ENCODE measurements around the gene DUSP3. TPM values are rescaled to one million over a fixed set of nuclear protein-coding genes. Genes with fewer than 3 reads are reported as not detected.

Gene DUSP3
- polyA plus RNA-seq, 4 donors, result 50.9 to 63.6 (median 60.3) TPM

DNA sequence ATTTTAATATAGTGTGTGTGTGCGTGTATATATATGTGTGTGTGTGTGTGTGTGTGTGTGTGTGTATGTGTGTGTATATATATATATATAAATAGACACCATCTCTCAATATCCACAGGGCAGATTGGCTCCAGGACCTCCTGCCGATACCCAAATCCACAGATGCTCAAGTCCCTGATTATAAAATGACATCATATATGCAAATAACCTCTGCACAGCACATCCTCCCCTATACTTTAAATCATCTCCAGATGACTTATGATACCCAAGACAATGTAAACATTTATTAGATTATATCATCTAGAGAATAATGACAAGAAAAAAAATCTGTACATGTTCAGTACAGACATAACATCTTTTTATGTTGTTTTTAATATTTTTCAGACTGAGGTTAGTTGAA, 7.8 kb downstream of the DUSP3 start:
- DNase-seq (ENCODE audit: low read depth in 4 of 4, low spot score in 2 of 4), result no peak

DNA sequence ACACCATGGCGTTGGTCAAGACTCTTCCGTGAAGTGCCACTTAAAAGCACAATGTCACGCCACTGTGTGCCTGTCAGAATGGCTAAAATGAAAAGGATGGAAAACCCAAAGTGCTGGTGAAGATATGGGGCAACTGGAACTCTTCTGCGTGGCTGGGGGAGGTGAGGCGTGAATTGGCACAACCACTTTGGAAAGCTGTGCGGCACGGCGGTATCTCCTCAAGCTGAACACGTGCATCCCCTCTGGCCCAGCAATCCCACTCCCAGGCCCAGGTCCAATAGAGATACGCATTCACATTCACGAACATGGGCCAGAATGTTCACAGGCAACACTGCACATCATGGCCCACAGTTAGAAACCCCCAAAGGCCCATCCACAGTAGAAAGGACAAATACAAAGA, 8.9 kb downstream of the DUSP3 start:
- no peak for DNase-seq (ENCODE audit: low read depth in 4 of 4, low spot score in 2 of 4)

DNA sequence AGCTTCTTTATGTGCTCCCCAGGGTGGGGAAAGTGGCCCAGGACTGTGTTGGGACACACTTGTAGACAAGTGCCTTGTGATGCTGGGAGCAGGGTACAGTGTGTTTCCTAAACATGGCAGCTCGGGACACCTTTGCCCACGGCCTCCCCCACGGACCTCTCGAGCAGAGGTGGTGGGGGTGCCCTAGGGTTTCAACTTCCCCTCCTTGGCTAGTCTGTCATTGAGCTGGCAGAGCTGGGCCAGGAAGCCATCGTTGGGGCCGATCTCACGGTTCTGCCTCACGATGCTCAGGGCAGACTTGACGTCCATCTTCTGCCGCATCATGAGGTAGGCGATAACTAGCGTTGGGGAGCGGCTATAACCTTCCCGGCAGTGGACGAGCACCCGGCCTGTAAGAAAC, 9.4 kb downstream of the DUSP3 start:
- no peak for DNase-seq (ENCODE audit: low read depth in 4 of 4, low spot score in 2 of 4)

DNA sequence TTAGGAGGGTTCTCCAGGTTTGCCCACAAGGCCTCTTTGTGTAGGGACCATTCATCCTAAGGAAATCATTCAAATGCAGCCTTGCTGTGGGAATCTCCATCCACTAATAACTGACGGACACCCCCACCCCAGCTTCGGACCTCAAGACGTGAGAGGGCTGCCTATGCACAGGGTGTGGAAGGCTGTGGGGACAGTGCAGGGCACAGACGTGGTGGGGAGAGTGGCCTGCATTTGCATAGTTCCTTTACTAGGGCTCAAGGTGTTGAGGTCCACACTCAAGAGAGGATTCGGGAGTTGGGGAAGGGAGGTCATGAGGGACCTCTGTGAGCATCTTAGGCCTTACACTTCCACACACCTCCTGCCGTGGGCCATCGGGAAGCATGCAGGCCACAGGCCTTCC, 9.8 kb downstream of the DUSP3 start:
- DNase-seq (ENCODE audit: low read depth in 4 of 4, low spot score in 2 of 4), result no peak

DNA sequence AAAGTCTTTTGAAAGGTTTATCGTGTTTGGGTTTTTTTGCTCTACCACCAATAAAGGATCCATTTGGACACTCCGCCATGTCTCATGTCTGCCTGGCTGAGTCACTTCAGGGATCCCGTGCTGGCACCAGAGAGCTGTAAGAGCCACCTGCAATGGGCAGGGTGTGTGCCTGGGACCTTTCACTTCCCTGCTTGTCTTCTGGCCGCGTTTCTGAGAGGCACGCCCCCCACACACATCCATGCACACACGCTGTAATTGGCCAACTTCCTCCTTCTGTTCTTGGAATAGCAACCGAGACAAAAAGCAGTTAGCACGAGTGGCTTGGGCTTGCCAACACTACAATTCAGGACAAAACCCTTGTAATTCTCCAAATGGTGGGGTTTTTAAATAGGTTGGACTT, 10.4 kb downstream of the DUSP3 start:
- DNase-seq (ENCODE audit: low read depth in 4 of 4, low spot score in 2 of 4), result no peak

DNA sequence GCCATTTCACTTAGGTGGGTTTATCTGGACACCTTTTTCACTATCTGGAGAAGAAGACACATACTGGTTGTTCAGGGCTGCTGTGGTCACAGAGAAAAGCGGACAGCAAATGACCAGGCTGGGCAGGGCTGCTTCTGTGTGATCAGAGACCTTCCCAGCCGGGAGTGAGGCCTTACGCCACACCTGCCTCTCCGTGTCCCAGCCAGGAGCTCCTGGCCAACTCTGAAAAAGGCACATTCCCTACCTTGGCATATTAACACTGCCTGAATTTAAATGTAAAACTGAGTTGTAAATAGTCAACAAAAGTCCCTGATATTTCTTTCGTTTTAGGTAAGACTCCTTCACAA, 11.1 kb downstream of the DUSP3 start:
- no peak for DNase-seq (ENCODE audit: low read depth in 4 of 4, low spot score in 2 of 4)

DNA sequence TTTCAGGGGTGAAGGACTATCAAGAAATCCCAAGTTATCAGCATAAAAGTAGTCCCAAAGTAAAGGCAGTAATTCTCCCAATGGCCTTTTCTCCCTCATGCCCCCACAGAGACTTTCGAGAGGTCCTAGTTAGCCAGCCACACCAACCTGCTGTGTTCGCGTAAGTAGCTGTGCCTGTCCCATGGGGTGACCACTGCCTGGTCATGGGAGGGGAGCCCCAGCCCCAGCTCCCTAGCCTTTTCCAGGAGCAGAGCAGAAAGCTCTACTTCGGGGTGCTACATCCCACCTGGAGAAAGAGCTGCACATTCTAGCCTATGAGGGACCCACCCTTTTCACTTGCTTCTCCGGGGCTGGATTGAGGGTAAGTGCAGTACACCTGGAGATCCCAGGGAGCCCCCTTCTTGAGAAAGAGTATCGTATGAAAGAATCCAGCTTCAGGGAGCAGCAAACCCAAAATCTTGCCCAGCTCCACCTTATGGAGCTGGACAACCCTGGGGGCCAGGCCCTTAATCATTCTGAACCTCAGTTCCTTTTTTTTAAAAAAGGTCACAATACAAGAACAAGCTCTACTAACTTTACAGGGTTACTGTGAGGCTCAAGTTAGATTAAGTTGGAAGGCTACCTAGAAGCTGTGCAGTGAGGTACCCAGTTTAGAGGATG, 11.6 kb downstream of the DUSP3 start:
- DNase-seq (ENCODE audit: low read depth in 4 of 4, low spot score in 2 of 4), result no peak

DNA sequence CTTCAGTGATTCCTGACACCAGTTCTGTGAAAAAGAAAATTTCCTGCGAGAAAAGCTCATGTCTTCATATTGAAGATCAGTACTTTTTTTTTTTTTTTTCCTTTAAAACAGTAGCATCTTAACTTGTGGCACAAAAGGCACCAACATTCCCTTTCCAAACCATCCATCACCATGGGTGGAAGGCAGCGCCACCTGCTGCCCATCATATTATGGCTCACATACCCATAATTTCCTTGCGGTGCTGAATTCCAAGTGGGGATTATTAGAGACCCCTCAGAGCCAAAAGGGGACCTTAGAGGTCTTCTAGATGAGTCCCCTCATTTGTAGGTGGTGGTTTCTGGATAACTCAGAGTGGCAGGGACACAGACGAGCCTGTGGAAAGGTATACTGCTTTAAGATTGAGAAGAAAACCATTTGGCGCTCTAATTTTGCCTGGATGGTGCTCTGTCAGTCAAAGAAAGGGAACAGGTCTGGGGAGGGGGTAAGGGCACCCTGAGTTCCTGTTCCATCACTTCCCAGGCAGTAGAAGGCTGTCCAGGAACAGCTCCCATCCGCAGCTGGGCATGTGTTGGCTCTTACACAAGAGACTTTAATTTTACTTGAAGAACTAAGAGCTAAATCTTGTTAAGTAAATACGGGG, 12.2 kb downstream of the DUSP3 start:
- no peak for DNase-seq (ENCODE audit: low read depth in 4 of 4, low spot score in 2 of 4)

DNA sequence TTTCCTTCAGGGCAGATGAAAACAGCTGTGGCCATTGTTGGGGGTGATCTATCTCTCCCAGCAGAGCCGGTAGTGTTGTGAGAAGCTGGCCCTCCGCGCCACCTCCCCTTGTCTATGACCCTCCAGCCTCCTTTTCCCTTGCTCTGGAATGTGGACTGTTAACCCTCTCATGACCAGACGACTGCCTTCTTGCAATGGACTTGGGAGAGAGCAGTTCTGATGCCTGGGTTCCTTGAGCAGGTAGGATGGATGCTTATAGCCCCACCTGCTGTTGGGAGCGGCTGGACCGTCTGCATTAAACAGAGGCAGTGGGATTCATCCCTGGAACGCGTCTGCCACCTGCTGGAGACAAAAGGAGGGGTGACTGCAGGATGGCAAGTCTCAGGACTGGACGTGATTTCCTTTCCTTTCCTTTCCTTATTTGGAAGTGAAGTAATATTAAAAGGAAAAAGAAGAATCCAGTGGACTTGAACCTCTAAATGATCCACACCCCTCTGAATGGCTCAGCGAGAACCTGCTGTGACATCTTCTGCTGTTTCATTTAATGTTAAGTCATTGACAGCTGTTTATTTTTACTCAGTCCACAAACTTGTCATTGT, 18.4 kb downstream of the DUSP3 start:
- peak in 2 of 4 donors; percentile 90 to 94 for DNase-seq (ENCODE audit: low read depth in 4 of 4, low spot score in 2 of 4)

DNA sequence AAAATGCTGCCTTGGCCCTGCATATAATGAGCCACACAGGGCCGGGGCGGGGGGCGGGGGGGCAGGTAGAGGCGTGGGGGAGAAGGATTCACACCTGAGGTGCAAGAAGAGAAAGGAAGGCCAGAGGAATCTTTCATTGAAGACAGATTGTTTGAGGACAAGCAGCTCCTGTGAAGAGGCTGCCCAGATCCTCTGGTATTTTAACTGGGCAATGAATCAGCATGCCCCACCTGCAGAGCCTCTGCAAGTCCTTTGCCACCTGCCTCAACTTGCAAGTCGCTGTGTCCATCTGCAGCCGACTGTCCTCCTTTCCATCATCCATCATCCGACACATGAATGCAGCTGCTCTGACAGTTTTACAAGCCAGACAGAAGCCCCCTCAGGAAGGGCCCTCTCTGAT, 18.9 kb downstream of the DUSP3 start:
- DNase-seq (ENCODE audit: low read depth in 4 of 4, low spot score in 2 of 4), result no peak

DNA sequence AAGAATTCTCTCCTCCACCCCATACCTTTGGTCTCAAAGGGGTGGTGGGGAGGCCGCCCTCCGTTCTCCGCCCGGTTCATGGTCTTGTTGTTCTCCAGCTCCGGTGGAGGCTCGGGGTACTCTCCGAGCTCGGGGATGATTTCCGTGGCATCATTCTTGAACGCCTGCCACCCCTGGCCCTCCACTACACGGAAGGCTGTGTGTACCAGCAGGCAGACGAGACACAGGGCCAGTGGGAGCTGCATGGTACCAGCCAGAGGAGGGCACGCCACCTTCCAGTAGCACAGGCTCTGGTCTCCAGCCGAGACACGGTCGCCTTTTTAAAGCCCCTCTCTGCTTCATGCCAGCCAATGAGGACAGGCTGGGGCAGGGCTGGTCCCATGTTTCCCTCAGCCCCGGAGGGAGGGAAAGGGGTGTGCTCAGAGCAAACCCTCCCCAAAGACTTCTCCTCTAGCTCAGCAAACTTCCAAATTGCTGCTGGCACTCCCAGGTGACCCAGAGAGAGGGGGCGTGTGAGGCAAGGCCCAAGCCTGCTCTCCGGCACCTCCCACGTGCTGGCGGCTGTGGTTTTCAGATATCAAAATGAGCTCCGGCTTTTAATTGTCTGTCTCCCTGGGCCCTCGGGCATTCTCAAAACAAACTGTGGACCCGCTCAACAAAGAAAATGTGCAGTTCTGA, 20.1 kb downstream of the DUSP3 start, which contains the start of gene SOST:
SOST (minus strand) TSS at position 295 of the 678 bp plus-strand sequence; CDS start at position 245, 50 bp downstream.
- DNase-seq (ENCODE audit: low read depth in 4 of 4, low spot score in 2 of 4), result no peak

DNA sequence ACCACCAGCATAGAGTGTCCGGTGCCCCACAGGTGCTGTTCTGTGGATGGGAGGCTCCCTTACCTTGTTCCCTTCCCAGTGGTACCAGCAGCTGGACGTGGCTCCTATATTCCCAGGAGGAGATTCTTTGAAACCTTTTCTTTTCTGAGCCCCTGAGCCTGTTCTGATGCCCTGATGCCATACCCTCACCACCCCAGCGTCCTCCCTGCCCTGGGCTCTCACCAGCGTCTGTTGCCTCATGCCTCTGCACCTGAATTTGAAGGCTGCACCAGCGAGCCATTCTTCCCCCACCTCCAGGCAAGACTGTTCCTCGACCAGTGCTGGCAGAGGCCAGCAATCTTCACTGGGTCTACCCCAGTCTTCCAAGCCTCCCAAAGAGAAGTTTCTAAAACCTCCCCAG, 20.7 kb downstream of the DUSP3 start:
- no peak for DNase-seq (ENCODE audit: low read depth in 4 of 4, low spot score in 2 of 4)

DNA sequence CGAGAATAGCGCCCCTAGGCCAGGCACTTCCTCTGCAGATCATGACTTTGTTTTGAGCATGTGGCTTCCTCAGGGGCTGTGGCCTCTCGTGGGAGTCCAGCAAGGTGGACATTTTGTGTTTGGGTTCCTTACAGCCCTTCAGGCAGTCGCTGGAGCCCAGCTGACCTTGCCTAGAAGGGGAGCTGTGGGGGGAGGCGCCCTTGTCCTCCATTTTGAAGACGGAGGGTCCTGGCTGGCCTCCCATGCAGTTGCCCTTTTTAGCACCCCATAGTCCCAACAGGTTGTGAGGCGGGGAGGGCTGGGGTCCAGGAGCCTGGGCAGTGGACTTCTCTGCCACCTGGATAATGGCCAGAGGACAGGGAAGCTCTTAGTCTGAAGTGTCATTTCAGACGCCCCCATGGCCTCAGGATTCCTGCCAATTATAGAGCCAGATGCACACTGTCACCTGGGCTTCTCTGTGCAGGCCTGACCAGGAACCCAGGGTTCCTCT, 21.6 kb downstream of the DUSP3 start:
- no peak for DNase-seq (ENCODE audit: low read depth in 4 of 4, low spot score in 2 of 4)

DNA sequence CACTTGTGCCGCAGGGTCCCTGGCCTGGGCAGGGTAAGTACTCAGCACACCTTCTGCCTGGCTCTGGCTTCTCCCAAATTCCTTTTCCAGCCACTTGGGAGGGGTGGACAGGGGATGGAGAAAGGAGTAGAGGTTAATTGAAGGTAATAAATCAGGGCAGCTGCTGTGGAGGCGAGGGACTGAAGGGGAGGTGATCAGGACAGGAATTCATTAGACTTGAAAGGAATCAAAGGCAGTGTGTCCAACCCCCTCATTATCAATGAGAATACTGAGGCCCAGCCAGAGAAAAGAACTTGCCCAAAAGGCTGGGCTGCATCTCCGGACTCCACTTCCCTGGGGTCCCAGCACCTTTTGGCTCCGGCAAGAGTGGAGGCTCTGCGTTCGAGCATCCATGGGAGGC, 22.6 kb downstream of the DUSP3 start:
- no peak for DNase-seq (ENCODE audit: low read depth in 4 of 4, low spot score in 2 of 4)

DNA sequence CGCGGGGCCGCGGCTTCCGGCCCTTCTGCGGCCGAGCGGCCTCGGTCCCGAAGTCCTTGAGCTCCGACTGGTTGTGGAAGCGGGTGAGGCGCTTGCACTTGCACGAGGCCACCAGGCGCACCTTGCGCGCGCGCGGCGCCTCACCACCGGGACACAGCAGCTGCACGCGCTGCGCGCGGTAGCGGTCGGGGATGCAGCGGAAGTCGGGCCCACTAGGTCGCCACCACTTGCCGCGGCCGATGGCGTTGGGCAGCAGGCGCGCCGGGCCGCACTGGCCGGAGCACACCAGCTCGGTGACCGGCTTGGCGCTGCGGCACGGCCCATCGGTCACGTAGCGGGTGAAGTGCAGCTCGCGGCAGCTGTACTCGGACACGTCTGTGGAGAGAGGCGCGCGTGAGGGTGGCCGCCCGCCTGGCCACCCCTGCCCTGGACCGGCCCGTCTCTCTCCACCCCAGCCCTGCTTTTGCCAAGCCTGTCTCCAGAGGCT, 23.3 kb downstream of the DUSP3 start:
- no peak for DNase-seq (ENCODE audit: low read depth in 4 of 4, low spot score in 2 of 4)

DNA sequence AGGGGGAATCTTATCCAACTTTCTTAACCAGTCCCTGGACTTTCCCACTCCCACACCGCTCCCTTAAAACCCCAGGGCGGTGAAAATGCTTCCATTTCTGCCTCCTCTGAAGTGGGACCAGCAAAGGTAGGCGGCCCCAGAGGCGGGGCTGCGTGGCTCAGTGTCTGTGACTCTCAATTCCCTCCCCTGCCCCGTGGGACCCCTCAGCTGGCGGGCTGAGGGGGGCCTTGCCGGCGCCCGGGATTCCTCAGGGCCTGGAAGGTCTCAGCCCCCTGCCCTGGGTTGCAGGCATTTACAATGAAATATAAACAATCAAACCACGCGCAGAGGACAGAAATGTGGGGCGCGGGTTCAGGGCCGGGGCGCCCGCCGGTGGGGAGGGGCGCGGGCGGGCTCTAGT, 23.8 kb downstream of the DUSP3 start:
- no peak for DNase-seq (ENCODE audit: low read depth in 4 of 4, low spot score in 2 of 4)

DNA sequence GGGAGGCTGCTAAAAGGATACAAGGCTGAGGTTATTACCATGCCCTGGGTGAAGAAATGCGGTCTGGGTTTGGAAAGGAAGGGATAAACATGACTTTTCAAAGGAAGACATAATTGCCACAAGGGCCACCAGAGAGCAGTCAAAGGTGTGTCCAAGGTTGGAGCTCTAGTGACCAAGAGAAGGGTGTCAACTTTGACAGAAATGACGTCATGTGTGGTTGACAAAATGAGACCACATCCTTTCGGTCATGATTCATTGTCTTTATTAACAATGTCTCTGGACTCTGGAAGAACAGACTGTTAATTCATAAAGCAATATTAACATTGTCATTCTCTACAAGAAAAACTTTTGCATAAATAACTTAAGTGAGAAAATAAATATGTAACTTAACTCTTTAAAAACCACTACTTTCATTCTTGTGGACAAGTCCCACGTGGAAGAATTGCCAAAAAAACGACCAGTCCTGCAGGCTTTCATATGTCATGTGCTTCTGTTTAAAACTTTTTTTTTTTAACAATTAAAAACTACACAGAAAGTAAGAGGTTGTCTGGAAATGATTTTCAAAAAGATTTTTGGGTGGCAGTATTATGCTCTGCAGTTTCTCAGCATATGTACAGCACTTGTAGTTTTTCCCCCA, 25.2 kb downstream of the DUSP3 start:
- no peak for DNase-seq (ENCODE audit: low read depth in 4 of 4, low spot score in 2 of 4)

DNA sequence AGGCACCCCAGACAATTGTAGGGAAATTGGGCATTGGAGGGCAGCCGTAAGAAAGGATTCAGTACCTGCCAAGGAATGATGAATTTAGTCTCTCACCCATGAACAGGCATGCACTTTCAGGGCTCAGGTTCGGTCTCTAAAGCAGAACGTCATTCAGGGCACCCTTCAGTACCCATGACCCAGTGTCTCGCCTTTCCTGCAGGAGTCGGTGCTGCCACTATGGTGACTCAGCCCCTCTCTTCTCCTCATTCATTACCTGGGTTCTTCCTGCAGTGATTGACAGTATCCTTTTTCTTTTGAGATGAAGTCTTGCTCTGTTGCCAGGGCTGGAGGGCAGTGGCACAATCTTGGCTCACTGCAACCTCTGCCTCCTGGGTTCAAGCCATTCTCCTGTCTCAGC, 28.6 kb downstream of the DUSP3 start:
- DNase-seq (ENCODE audit: low read depth in 4 of 4, low spot score in 2 of 4), result no peak

DNA sequence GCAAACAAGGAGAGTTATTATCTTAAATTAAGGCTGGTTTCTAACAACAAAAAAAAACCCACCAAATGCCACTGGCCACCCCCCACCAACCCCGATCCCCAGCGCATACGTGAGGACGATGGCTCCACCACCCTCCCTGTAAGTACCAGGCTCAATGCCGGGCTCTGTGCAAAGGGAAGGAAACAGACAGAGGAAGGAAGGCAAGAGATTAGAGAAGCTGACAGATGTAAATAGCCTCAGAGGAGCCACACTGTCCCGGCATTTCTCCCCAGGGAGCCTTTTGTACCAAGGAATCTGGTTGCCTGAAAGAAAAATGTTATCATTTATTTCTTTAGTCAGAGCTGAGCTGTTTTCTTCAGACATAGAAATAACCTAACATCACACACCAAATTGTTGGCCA, 33.2 kb downstream of the DUSP3 start:
- no peak for DNase-seq (ENCODE audit: low read depth in 4 of 4, low spot score in 2 of 4)

DNA sequence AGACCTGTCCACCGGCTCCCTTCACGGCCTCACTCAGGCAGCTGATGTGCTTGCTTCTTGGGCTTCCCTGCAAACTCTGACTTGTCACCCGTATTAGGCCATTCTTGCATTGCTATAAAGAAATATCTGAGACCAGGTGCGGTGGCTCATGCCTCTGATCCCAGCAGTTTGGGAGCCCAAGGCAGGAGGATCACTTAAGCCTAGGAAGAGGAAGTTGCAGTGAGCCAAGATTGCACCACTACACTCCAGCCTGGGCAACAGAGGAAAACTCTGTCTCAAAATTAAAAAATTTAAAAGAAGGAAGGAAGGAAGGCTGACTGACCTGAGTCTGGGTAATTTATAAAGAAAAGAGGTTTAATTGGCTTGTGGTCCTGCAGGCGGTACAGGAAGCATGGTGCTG, 37.1 kb downstream of the DUSP3 start:
- no peak for DNase-seq (ENCODE audit: low read depth in 4 of 4, low spot score in 2 of 4)

DNA sequence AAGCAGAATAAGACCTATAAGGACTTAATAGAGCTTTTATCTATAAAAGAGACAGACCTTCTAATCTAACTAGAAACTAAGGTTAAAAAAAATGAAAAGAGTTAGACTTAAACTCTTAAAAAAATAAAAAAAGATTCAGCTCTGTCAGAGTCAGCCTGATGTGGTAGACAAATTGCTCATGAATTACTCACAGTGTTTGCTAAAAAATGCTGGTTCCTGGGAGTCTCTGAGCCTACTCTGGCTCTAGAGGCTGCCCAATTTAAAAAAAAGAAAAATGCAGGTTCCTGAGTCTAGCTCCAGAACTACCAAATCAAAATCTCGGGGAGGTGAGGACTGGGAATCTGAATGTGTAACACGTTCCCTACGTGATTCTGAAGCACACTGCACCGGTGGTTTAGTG, 38.2 kb downstream of the DUSP3 start:
- no peak for DNase-seq (ENCODE audit: low read depth in 4 of 4, low spot score in 2 of 4)

All from left renal cortex interstitium (tissue), 4 donors.